Mammary microvascular endothelial cell (primary cell): ENCODE results near the gene TMEM87A. TPM values are rescaled to one million over a fixed set of nuclear protein-coding genes. Genes with fewer than 3 reads are reported as not detected.

ENCODE experiments used
- total RNA-seq: library from RNA; depleted of rRNA; stranded (reverse); fragments of >200 nt; gene quantifications from 2 replicates; pipeline ENCODE4 v1.2.3, GENCODE V29; 2015

TMEM87A gene, protein sequence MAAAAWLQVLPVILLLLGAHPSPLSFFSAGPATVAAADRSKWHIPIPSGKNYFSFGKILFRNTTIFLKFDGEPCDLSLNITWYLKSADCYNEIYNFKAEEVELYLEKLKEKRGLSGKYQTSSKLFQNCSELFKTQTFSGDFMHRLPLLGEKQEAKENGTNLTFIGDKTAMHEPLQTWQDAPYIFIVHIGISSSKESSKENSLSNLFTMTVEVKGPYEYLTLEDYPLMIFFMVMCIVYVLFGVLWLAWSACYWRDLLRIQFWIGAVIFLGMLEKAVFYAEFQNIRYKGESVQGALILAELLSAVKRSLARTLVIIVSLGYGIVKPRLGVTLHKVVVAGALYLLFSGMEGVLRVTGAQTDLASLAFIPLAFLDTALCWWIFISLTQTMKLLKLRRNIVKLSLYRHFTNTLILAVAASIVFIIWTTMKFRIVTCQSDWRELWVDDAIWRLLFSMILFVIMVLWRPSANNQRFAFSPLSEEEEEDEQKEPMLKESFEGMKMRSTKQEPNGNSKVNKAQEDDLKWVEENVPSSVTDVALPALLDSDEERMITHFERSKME
- total RNA-seq = 30.5 and 35.0 TPM in 2 replicates

DNA sequence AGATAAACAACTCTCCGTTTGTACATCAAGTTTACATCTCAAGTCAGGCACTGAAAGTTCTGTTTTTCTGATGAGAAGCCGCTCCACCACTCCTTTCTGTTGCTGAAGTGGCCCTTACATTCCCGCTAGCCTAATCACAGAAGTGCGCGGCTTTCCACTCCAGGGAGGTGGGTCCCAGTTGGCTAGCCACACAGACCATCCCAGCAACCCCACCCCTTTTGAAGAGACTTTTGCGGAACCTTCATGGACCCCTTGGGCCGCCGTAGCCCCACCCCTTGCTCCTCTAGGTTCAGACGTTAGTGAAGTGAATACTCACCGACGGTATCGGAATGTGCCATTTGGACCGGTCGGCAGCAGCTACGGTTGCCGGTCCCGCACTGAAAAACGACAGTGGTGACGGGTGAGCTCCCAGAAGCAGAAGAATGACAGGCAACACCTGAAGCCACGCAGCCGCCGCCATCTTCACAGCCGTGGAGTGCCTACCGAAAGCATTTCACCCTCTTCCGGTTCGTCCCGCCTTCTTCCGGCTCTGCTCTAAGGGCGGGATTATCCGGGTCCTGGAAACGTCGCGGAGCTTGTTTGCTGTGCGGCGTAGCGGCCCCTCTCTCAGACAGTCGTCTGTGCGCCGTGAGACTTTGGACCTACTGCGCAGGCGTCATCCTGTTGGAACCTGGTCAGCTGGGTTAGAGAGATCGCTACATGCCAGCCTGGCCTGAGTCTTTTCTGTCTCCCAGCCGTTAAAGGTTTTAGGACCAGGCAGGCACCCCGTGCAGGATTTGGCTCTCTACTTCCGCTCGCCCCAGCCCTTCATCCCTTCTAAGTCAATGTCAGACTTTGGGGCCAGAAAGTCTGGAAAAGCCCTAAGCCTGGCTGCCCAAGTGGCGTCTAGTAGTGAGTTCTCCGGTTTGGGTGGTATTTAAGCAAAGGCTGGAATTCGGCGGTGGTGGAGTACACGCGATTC is at the start of gene TMEM87A, which contains the start of gene GANC:
TSS of gene TMEM87A (minus strand) at position 495 of the 961 bp plus-strand sequence. CDS start at position 460, 35 bp downstream.
TSS of gene GANC (plus strand) at position 263 of the 961 bp plus-strand sequence. CDS start 1,281 bp downstream, outside the sequence.

DNA sequence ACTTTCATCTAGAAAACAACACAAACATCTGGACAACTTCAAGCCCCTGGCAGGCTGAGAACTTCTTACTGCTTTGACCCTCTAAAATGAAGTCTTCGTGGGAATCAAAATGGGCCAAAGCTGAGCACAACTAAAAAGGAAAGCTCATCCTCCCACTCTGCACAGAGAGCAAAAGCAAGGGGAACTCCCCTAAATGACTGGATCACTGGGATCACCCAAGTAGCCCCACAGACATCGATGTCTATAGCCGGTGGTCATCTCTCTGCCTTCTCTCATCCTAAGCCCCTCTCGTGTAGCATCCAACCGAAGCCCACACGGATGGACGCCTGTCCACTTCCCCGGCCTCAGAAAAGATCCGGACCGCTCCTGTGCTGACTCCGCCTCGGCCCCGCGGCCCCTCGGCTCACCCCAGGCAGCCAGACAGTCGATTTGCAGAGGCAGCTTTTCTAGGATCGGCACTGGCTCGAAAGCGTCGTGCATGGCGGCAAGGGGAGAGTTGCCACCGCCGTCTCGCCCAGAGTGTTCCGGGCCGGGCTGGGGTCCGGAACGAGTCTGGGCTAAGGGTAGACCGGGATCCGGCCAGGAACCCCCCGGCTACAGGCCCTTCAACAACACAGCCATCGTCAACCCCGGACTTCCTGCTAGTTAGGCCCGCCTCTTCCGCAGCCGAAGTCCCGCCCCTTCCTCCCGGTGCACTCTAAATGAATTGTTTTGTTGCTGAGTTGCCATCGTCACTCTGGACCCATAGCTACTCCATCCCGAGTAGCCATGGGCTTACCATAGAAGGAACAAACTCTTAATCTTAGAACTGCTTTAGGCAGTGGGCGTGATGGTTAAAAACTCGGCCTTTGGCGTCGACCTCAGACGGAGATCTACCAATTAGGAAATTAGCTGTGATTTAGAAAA is 65.3 kb downstream of the TMEM87A start, which contains the start of gene VPS39:
TSS of gene VPS39 (minus strand) at position 631 of the 906 bp plus-strand sequence. CDS start at position 480, 151 bp downstream.

Other genes starting within 250 kb of the TMEM87A start
- gene PLA2G4D, start 178.9 kb downstream of the TMEM87A start, total RNA-seq = not detected in 2 replicates
- not detected in 2 replicates for gene PLA2G4F, start 116.8 kb downstream of the TMEM87A start, total RNA-seq
- gene VPS39, start 65.1 kb downstream of the TMEM87A start, total RNA-seq = 30.4 and 37.0 TPM in 2 replicates
- 14.7 and 20.2 TPM in 2 replicates for gene GANC, start 232 bp downstream of the TMEM87A start, total RNA-seq
- gene CAPN3, start 86.1 kb upstream of the TMEM87A start, total RNA-seq = 0.54 and 0.67 TPM in 2 replicates
- 30.2 and 31.2 TPM in 2 replicates for gene ZNF106, start 217.7 kb upstream of the TMEM87A start, total RNA-seq
- 125 and 140 TPM in 2 replicates for gene SNAP23, start 222.2 kb upstream of the TMEM87A start, total RNA-seq